H1 (cell line): Measurements from ENCODE around the gene CCL1. TPM values are rescaled to one million over a fixed set of nuclear protein-coding genes. Genes with fewer than 3 reads are reported as not detected.

Experiments
- PHF8 ChIP-seq: fragments of 200-600 bp; sonication (generic); conservative IDR thresholded peaks from 2 replicates; pipeline ENCODE4 v1.7.1; 2012; ENCODE audit warnings: low read depth, mild to moderate bottlenecking, inconsistent platforms, low read length, moderate library complexity
- SIRT6 ChIP-seq: IDR thresholded peaks from one replicate; pipeline ENCODE4 v1.7.1; 2012; ENCODE audit warnings: low read length, inconsistent platforms
- SP1 ChIP-seq: IDR thresholded peaks from 2 replicates; pipeline ENCODE4 v1.6.1; 2011; ENCODE audit warnings: low read depth, low read length
- SP2 ChIP-seq: IDR thresholded peaks from 2 replicates; pipeline ENCODE4 v1.6.1; 2012; ENCODE audit warnings: mild to moderate bottlenecking, low read length, inconsistent platforms
- ZNF274 ChIP-seq: IDR thresholded peaks from 2 replicates; pipeline ENCODE4 v1.7.0; 2012; ENCODE audit warnings: low read length, borderline replicate concordance; ENCODE audit errors: extremely low read depth
- polyA plus RNA-seq, 7 experiments: library from polyadenylated mRNA; depleted of rRNA in 3 of 7; stranded (reverse) in 5 of 7; unstranded in 2 of 7; fragments of >200 nt in 5 of 7; fragments of 200-250 nt in 2 of 7; gene quantifications; 1 replicate in 5 of 7; 2 replicates in 1 of 7; 4 replicates in 1 of 7; pipeline versions ENCODE4 v1.2.1 to v1.2.3, GENCODE V29; 2011 to 2013; ENCODE audit warnings: missing spikeins in 2 of 7, mixed read lengths in 2 of 7
- total RNA-seq: library from RNA; stranded (reverse); fragmentation: NEBNext Ultra II Directional; extraction: Animal tissue kit (Norgen Biotek cat#: 25700); gene quantifications from 2 replicates; pipeline ENCODE4 v1.2.1, GENCODE V29; 2021

CCL1 gene
- total and polyA plus RNA-seq, 2 of the 8 experiments (the other 6 are each of a cell fraction or from before 2014, with no cell fraction given), result not detected

- TF ChIP-seq ZNF274 (no peak), SIRT6 (no peak), PHF8 (no peak), SP2 (no peak), SP1 (no peak)
Observed at GRCh38 chr17:34401165-34401564, 38.1 kb upstream of the CCL1 start (continued).
